Stomach (tissue), 4 donors: ENCODE results near the gene SPSB4.

Experiments
- CTCF ChIP-seq, 7 experiments: fragments of 450-650 bp in 4 of 7; fragments of 200-600 bp in 3 of 7; sonication (generic) in 3 of 7; IDR thresholded peaks; one replicate each; pipeline ENCODE4 v1.5.1; 2016 to 2019; ENCODE audit warnings: antibody characterized with exemption in 7 of 7, control low read depth in 2 of 7, mild to moderate bottlenecking in 1 of 7
- EP300 ChIP-seq: sonication (generic); formaldehyde crosslinking; IDR thresholded peaks from one replicate; pipeline ENCODE4 v1.6.1; 2017; ENCODE audit warnings: antibody characterized with exemption

DNA sequence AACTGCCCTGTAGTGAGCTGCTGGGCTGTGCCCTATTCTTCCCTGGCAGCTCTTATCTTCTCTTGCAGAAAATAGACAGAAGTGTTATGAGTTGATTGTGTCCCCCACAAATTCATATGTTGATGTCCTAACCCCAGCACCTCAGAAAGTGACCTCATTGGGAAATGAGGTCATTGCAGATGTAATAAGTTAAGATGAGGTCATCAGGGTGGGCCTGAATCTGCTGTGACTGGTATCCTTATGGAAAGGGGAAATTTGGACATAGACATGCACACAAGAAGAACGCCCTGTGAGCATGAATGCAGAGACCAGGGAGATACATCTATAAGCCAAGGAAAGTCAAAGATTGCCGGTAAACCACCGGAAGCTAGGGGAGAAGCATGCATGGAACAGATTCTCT lies 49.0 kb downstream of the SPSB4 start:
- TF ChIP-seq CTCF (IDR thresholded peaks at IDR 0.05): no peak
- no peak for TF ChIP-seq EP300
